ENCODE measurements around the gene PRAF2.
A peak's percentile ranks its signal among the peaks of the same experiment; 100 is the strongest.

The PRAF2 gene

DNA sequence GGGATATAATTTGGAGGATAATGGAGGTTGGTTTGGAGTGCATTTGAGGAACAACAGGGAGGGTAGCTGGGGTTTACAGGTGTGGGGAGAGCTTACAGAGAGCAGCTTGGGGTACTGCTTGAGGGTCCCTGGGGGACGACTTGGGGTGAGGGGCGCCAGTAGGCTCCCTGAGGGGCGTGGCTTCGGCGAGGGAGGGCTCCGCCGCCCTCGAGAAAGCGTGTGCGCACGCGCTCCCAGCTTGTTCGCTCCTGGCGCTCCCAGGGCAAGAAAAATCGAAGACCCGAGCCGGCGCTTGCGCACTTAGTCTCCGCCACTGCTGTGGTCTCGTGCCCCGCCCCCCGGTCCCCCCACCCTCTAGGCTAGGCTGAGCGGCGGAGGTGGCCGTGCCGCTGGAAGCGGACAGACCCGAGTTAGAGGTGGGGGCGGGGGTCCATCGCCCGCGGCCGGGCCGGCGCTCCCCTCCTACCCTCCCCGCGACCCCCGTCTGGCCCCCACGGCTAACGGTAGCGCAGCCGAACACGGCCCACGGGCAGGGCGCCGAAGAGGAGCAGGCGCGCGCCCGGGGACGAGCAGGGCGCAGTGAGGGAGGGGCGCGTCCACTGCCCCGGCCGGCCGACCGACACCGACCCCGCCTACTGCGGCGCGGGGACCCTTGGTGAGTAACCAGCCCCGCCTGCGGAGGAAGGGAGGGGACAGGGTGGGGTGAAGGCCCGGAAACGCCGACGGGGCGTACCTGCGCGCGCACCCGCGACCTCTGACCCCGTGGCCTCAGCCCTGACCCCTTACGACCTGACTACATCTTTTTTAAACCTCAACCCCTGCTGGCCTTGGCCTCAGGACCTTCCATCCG lies 20.4 kb downstream of the PRAF2 start:
- peak overlapping the region; percentile 79 for H3K4me2 ChIP-seq
- peaks cover 10% of the 10 kb centered on the region for H3K4me1 ChIP-seq
- H3K4me3 ChIP-seq: peak overlapping the region; percentile 75
- peaks cover 9% of the 10 kb centered on the region; the same call in 1 of the 2 replicates for H4K20me1 ChIP-seq
- TF ChIP-seq Cebpa-rat (IDR thresholded peaks at IDR 0.05): no peak
- peak overlapping the region; percentile 80 for H3K9ac ChIP-seq
- H3K27ac ChIP-seq: peak overlapping the region; percentile 72
- peaks cover 66% of the 10 kb centered on the region for H3K27me3 ChIP-seq
- H3K36me3 ChIP-seq: no peaks in the 10 kb centered on the region
- no peaks in the 10 kb centered on the region for H3K9me3 ChIP-seq

- H3K36me3 ChIP-seq: peaks cover 4% of the 10 kb centered on the region
- H3K27ac ChIP-seq: no peak overlapping the region
- peaks cover 35% of the 10 kb centered on the region for H3K4me1 ChIP-seq
- H3K9me3 ChIP-seq: 0 out of 2 replicates have a peak, but pooled peaks cover 3% of the 10 kb centered on the region
- no peak overlapping the region for H3K4me3 ChIP-seq
- H3K27me3 ChIP-seq: peaks cover 16% of the 10 kb centered on the region
- 0 out of 2 replicates have a peak, but pooled peaks cover 10% of the 10 kb centered on the region for H4K20me1 ChIP-seq
- peak overlapping the region; percentile 33 for H3K4me2 ChIP-seq
- TF ChIP-seq Cebpa-rat (IDR thresholded peaks at IDR 0.05): no peak
- H3K9ac ChIP-seq: no peak overlapping the region
Observed at GRCh38 chrX:49043987-49044281, 29.9 kb downstream of the PRAF2 start.

- Histone ChIP-seq H3K4me2 (peak within 1 kb of the TSS; percentile 76), H4K20me1 (0 out of 2 replicates have a peak, but pooled peaks cover 10% of the 10 kb centered on the region), H3K4me1 (peaks cover 37% of the 10 kb centered on the region), H3K4me3 (peak within 1 kb of the TSS; percentile 76), H3K27ac (peak within 1 kb of the TSS; percentile 85), H3K9ac (peak within 1 kb of the TSS; percentile 87), H3K27me3 (peaks cover 10% of the 10 kb centered on the region; the same call in 1 of the 2 replicates), H3K9me3 (0 out of 2 replicates have a peak, but pooled peaks cover 3% of the 10 kb centered on the region), H3K36me3 (peaks cover 9% of the 10 kb centered on the region)
- no peak for TF ChIP-seq Cebpa-rat (IDR thresholded peaks at IDR 0.05)
Observed at GRCh38 chrX:49043220-49043986, 30.4 kb downstream of the PRAF2 start, which contains the start of gene TFE3. TSS of gene TFE3 (minus strand) at chrX:49043357. CDS start at chrX:49043226, 131 bp downstream.

DNA sequence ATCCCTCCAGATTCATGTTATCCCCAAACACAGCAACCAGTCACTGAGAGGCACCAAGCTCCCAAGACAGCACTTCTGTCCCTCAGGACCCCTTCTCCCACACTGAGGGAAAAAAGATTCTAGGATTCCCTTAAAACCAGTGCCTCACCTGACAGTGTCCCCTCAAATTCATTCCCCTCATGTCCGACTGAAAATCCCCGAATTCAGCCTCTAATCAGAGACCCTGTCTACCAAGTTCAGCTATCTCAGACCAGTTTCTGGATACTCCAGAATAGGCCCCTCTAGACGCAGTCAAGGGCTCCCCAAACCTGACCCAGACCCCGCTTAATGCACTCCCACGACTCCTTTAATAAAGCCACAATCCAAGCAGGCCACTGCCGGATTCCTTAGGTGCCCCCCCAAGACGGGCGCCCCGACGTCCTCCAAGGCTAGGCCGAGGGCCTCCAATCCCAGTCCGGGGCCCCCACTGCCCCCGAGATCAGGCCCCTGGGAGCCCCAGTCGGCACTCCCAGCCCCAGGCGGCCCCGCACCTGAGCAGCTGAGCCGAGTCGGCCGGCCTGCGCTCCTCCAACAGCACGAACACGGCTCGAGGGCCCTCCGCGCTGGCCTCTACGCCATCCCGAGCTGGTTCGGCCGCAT lies 31.1 kb downstream of the PRAF2 start:
- no peak for TF ChIP-seq Cebpa-rat (IDR thresholded peaks at IDR 0.05)
- Histone ChIP-seq H3K36me3 (peaks cover 16% of the 10 kb centered on the region), H4K20me1 (0 out of 2 replicates have a peak, but pooled peaks cover 10% of the 10 kb centered on the region), H3K4me3 (peak overlapping the region; percentile 76), H3K9me3 (0 out of 2 replicates have a peak, but pooled peaks cover 3% of the 10 kb centered on the region), H3K4me2 (peak overlapping the region; percentile 76), H3K27ac (peak overlapping the region; percentile 85), H3K27me3 (peaks cover 9% of the 10 kb centered on the region; the same call in 1 of the 2 replicates), H3K4me1 (peaks cover 37% of the 10 kb centered on the region), H3K9ac (peak overlapping the region; percentile 87)

DNA sequence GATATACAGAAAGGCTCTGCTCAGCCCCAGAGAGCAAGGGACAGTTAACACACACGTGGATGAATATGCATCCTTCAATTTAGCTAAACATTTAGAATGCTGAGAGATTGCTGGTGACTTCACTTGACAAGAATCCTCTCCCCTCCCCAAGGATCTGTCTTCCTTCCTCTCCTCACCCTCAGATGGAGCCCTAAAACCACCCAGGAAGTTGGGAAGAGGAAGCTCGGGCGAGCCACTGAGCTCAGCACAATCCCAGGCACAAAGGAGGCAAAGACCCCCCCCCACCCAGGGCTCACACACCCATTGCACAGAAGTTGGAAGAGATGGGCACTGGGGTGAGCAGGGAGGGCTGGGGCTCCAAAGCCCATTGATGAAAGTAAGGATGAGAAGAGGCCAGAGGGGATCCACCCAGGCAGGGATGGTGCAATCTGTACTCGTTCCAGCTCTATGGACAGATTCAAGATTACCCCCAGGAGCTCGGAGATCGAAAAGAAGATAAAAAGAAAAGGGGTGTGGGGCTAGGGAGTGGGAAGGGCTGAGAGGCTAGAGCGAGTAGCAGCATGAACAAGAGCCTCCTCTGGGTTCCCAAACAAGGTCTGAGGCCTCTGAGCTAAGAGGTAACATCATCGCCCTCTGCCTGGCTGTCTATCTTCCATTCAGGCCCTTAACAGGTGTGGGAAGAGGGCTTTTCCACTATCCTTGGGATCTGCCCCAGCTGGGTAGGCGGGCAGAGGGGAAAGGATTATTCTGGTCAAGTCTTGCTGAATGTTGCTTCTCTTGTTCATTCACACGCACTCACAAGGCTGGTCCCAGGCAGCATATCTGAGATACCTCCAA lies 31.8 kb downstream of the PRAF2 start:
- peak overlapping the region; percentile 87 for H3K9ac ChIP-seq
- H4K20me1 ChIP-seq: 0 out of 2 replicates have a peak, but pooled peaks cover 10% of the 10 kb centered on the region
- peak overlapping the region; percentile 76 for H3K4me3 ChIP-seq
- H3K36me3 ChIP-seq: peaks cover 24% of the 10 kb centered on the region
- H3K9me3 ChIP-seq: 0 out of 2 replicates have a peak, but pooled peaks cover 3% of the 10 kb centered on the region
- H3K27me3 ChIP-seq: peaks cover 9% of the 10 kb centered on the region; the same call in 1 of the 2 replicates
- peaks cover 37% of the 10 kb centered on the region for H3K4me1 ChIP-seq
- H3K27ac ChIP-seq: peak overlapping the region; percentile 85; the same call in 1 of the 2 replicates
- H3K4me2 ChIP-seq: peak overlapping the region; percentile 76
- TF ChIP-seq Cebpa-rat (IDR thresholded peaks at IDR 0.05): no peak

GRCh38 chrX:49040376-49040955 lies 33.3 kb downstream of the PRAF2 start:
- H3K27me3 ChIP-seq: peaks cover 9% of the 10 kb centered on the region; the same call in 1 of the 2 replicates
- peaks cover 35% of the 10 kb centered on the region for H3K36me3 ChIP-seq
- H4K20me1 ChIP-seq: 0 out of 2 replicates have a peak, but pooled peaks cover 10% of the 10 kb centered on the region
- H3K9me3 ChIP-seq: 0 out of 2 replicates have a peak, but pooled peaks cover 3% of the 10 kb centered on the region
- H3K4me2 ChIP-seq: peak overlapping the region; percentile 52
- H3K4me3 ChIP-seq: no peak overlapping the region
- no peak for TF ChIP-seq Cebpa-rat (IDR thresholded peaks at IDR 0.05)
- H3K9ac ChIP-seq: 0 out of 2 replicates have a peak overlapping the region, but pooled peaks have one; percentile 19
- H3K4me1 ChIP-seq: peaks cover 37% of the 10 kb centered on the region
- H3K27ac ChIP-seq: no peak overlapping the region

DNA sequence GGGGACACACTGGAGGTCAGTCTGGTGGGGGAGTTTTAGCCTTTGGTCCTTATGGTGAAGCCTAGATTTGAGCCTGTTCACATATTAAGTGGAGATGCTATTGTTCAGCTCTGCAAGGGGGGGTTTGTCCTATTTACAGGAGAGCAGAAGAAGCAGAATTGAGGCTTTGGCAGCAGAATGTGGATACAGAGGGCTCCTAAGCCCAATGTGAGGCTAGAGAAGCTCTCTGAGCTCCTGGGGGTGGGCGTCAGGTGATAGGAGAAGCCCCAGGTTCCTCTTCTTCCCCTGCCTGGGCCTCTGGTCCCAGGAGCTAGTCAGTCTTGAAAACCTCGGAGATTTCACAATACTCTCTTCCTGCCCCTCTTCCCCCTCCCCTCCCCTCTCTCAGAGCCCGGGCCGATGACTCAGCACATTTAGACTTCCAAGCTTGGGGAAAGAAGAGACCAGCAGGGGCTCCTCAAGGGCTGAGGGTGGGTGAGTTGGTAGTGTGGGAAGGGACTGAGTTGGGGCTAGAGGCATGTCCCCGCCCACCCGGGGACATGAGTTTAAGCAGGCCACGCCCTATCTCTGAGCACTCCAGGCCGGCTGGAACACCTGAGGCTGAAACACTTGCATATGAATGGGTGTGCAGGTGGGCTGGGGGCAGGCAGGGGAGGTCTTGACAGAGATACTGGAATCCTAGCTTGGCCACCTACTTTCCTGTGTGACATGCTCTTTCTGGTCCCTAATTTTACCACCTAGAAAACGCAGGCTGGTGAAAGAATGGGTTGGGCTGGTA lies 34.0 kb downstream of the PRAF2 start:
- peaks cover 37% of the 10 kb centered on the region for H3K36me3 ChIP-seq
- H3K27ac ChIP-seq: peak overlapping the region; percentile 31; the same call in 1 of the 2 replicates
- peaks cover 10% of the 10 kb centered on the region; the same call in 1 of the 2 replicates for H3K27me3 ChIP-seq
- H4K20me1 ChIP-seq: 0 out of 2 replicates have a peak, but pooled peaks cover 10% of the 10 kb centered on the region
- peak overlapping the region; percentile 52 for H3K4me2 ChIP-seq
- 0 out of 2 replicates have a peak overlapping the region, but pooled peaks have one; percentile 19 for H3K9ac ChIP-seq
- no peak overlapping the region for H3K4me3 ChIP-seq
- peak; percentile 92 for TF ChIP-seq Cebpa-rat (IDR thresholded peaks at IDR 0.05)
- H3K4me1 ChIP-seq: peaks cover 37% of the 10 kb centered on the region
- 0 out of 2 replicates have a peak, but pooled peaks cover 3% of the 10 kb centered on the region for H3K9me3 ChIP-seq

Data from BLaER1 (cell line).